Left ventricle myocardium inferior (tissue), 1 donor: ENCODE results near the gene PPP6R3. TPM values are rescaled to one million over a fixed set of nuclear protein-coding genes. Genes with fewer than 3 reads are reported as not detected.

ENCODE experiments used
- DNase-seq: peaks from one replicate; pipeline ENCODE4 v3.0.0-alpha.2; 2020
- H3K27ac ChIP-seq: fragments of 200-600 bp; replicated peaks from 2 replicates; pipeline ENCODE4 v1.8.0; 2021
- H3K27me3 ChIP-seq: fragments of 200-600 bp; 2 replicates; pipeline ENCODE4 v1.8.0; 2021; ENCODE audit warnings: low read depth
- H3K36me3 ChIP-seq: fragments of 200-600 bp; 2 replicates; pipeline ENCODE4 v1.8.0; 2021
- H3K4me1 ChIP-seq: fragments of 200-600 bp; 2 replicates; pipeline ENCODE4 v1.8.0; 2021
- H3K4me3 ChIP-seq: fragments of 200-600 bp; 2 replicates; pipeline ENCODE4 v1.8.0; 2021; ENCODE audit warnings: mild to moderate bottlenecking, moderate library complexity
- H3K9me3 ChIP-seq: fragments of 200-600 bp; replicated peaks from 2 replicates; pipeline ENCODE4 v1.8.0; 2021
- CTCF ChIP-seq: fragments of 200-600 bp; IDR thresholded peaks from 2 replicates; pipeline ENCODE4 v1.8.0; 2021; ENCODE audit warnings: antibody characterized with exemption, mild to moderate bottlenecking, borderline replicate concordance
- intact Hi-C: fragments of 100-400 bp; cut with micrococcal nuclease; formaldehyde crosslinking; loops from one replicate; pipeline ENCODE4 v1.11.0; 2022
- long read RNA-seq: library from polyadenylated mRNA; unstranded; transcript quantifications from one replicate; pipeline ENCODE4 v2.0.0, GENCODE V29; 2021
- total RNA-seq: library from RNA; stranded (reverse); fragmentation: NEBNext Ultra II Directional; extraction: Animal tissue kit (Norgen Biotek cat#: 25700); gene quantifications from one replicate; pipeline ENCODE4 v1.2.1, GENCODE V29; 2021
- donor health status: DM: no; HTN: yes; CAD: no; lungs with severe emphysema.

Gene PPP6R3
- 78.8 TPM for total RNA-seq
- long read RNA-seq, full-length matches to known transcripts: 5 of 41 reads
- long read RNA-seq, partial matches to known transcripts: 20 of 41 reads
- long read RNA-seq, other reads (novel, unspliced or antisense): 16 of 41 reads

- Histone ChIP-seq H3K27ac (peak within 1 kb of the TSS; percentile 99), H3K36me3 (no peaks in the 10 kb centered on the region), H3K27me3 (no peaks in the 10 kb centered on the region), H3K9me3 (no peaks in the 10 kb centered on the region), H3K4me3 (peak within 1 kb of the TSS; percentile 96), H3K4me1 (peaks cover 59% of the 10 kb centered on the region)
- DNase-seq: no peak
- TF ChIP-seq CTCF: peak; percentile 23
- intact Hi-C loops: loop anchor here (10.0 kb wide), 2 partner anchors 84 to 124 kb away; no protein-coding TSS in a partner anchor
Observed at GRCh38 chr11:68460741-68461574, at the start of gene PPP6R3. PPP6R3 (plus strand) TSS chr11:68460752; CDS start chr11:68537665, 76,913 bp downstream.

GRCh38 chr11:68411501-68411991 lies 49.0 kb upstream of the PPP6R3 start:
- H3K36me3 ChIP-seq: peaks cover 80% of the 10 kb centered on the region
- H3K27me3 ChIP-seq: no peaks in the 10 kb centered on the region
- H3K9me3 ChIP-seq: no peaks in the 10 kb centered on the region
- no peak for DNase-seq
- H3K27ac ChIP-seq: peak overlapping the region; percentile 76
- intact Hi-C loops: no loop called here
- peaks cover 39% of the 10 kb centered on the region for H3K4me1 ChIP-seq
- H3K4me3 ChIP-seq: no peak overlapping the region
- TF ChIP-seq CTCF: no peak

GRCh38 chr11:68412593-68413475 lies 47.7 kb upstream of the PPP6R3 start:
- no peak for TF ChIP-seq CTCF
- intact Hi-C loops: no loop called here
- H3K4me3 ChIP-seq: no peak overlapping the region
- H3K27ac ChIP-seq: peak overlapping the region; percentile 76
- H3K9me3 ChIP-seq: no peaks in the 10 kb centered on the region
- peak; percentile 52 for DNase-seq
- peaks cover 81% of the 10 kb centered on the region for H3K36me3 ChIP-seq
- no peaks in the 10 kb centered on the region for H3K27me3 ChIP-seq
- H3K4me1 ChIP-seq: peaks cover 39% of the 10 kb centered on the region

GRCh38 chr11:68413591-68413999 lies 47.0 kb upstream of the PPP6R3 start:
- peaks cover 39% of the 10 kb centered on the region for H3K4me1 ChIP-seq
- no peak for DNase-seq
- no peak overlapping the region for H3K4me3 ChIP-seq
- no peak for TF ChIP-seq CTCF
- H3K9me3 ChIP-seq: no peaks in the 10 kb centered on the region
- intact Hi-C loops: no loop called here
- peak overlapping the region; percentile 76 for H3K27ac ChIP-seq
- peaks cover 85% of the 10 kb centered on the region for H3K36me3 ChIP-seq
- H3K27me3 ChIP-seq: no peaks in the 10 kb centered on the region
